GM13977 (cell line): ENCODE results near the gene ALDH8A1.

ENCODE experiments used
- DNase-seq: peaks from one replicate; pipeline ENCODE4 v3.0.0; 2012; ENCODE audit warnings: low spot score
- in situ Hi-C: fragments of 300-500 bp; cut with MboI; formaldehyde crosslinking; loops from one replicate; pipeline ENCODE4 v1.12.0; 2022; ENCODE audit warnings: low sequenced_read_pairs, low pct_unique_long_range_greater_than_20kb, mixed read lengths, inconsistent platforms; ENCODE audit not compliant: unreplicated experiment
- TF ChIP-seq, protein P1 (sequence below): IDR thresholded peaks from 2 replicates; pipeline ENCODE4 v1.5.1; 2012; ENCODE audit warnings: mild to moderate bottlenecking, control low read depth; ENCODE audit not compliant: insufficient read depth; ENCODE audit errors: extremely low read depth, missing control alignments

Gene ALDH8A1

DNA sequence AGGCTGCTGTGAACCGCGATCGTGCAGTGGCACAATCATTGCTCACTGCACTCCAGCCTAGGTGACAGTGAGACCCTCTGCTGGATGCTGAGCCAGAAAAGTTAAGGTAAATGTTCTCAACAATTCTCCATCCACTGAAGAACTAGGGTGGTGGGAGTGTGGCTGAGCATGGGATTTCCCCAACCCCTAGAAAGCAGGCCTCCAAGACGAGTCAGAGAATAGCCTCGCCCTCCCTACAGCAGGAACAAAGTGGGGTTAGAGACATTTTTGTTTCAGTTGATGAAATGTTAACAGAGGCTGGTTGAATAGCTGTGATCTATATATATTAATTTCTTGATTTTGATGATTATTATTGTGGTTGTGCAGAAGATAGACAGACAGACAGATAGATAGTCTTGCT is 6.1 kb upstream of the ALDH8A1 start:
- in situ Hi-C loops, result no loop called here
- DNase-seq, result no peak
- TF ChIP-seq, protein P1, sequence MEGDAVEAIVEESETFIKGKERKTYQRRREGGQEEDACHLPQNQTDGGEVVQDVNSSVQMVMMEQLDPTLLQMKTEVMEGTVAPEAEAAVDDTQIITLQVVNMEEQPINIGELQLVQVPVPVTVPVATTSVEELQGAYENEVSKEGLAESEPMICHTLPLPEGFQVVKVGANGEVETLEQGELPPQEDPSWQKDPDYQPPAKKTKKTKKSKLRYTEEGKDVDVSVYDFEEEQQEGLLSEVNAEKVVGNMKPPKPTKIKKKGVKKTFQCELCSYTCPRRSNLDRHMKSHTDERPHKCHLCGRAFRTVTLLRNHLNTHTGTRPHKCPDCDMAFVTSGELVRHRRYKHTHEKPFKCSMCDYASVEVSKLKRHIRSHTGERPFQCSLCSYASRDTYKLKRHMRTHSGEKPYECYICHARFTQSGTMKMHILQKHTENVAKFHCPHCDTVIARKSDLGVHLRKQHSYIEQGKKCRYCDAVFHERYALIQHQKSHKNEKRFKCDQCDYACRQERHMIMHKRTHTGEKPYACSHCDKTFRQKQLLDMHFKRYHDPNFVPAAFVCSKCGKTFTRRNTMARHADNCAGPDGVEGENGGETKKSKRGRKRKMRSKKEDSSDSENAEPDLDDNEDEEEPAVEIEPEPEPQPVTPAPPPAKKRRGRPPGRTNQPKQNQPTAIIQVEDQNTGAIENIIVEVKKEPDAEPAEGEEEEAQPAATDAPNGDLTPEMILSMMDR, result no peak

- TF ChIP-seq, protein P1, result no peak
- DNase-seq, result no peak
- in situ Hi-C loops, result no loop called here
Measured at GRCh38 chr6:134954272-134955000, 4.5 kb upstream of the ALDH8A1 start.

- in situ Hi-C loops, result no loop called here
- TF ChIP-seq, protein P1, result no peak
- DNase-seq, result no peak
Measured at GRCh38 chr6:134951494-134952263, 1.8 kb upstream of the ALDH8A1 start.

DNA sequence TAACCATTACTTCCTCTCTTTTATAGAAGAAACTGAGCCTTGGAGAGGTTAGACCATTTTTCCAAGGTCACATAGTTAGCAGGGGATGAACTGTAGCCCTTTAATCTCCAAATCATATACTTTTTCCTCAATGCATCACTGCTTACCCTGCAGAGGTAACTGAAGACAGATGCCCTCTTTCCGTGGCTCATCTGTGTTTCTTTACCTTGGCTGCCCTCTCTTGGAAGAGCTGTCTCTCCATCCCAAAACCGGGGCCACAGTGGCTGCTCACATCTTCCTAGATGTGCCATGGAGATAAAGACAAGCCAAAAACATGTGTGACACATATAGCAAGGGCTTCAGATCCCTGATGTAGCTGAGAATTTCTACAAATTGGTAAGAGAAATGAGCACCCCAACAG is 581 bp upstream of the ALDH8A1 start:
- TF ChIP-seq, protein P1, result no peak
- in situ Hi-C loops, result no loop called here
- no peak for DNase-seq

GRCh38 chr6:134948691-134949090 is 1.2 kb downstream of the ALDH8A1 start:
- in situ Hi-C loops, result no loop called here
- no peak for DNase-seq
- TF ChIP-seq, protein P1, result no peak

DNA sequence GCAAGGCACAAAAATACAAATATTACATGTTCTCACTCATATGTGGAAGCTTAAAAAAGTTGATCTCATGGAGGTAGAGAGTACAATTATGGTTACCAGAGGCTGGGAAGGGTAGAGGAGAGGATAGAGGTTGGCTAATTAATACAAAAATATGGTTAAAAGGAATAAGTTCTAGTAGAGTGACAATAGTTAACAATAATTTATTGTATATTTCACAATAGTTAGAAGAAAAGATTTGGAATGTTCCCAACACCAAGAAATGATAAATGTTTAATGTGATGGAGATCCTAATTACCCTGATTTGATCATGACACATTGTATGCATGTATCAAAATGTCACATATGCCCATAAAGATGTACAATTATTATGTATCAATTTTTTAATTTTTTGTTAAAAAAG is 1.8 kb downstream of the ALDH8A1 start:
- DNase-seq, result no peak
- TF ChIP-seq, protein P1, result no peak
- in situ Hi-C loops, result no loop called here
